GM18868 (cell line): ENCODE data around the gene RRP36.
A peak's percentile ranks its signal among the peaks of the same experiment; 100 is the strongest.
"Not testable (repeated sequence)": the region's sequence is repeated elsewhere in the genome, so short reads cannot be mapped to it uniquely, and the experiment has no call there.

Experiments
- ATAC-seq: cut with Tn5 transposase; IDR thresholded peaks from one replicate; pipeline ENCODE4 v1.9.1; 2021; ENCODE audit warnings: mild to moderate bottlenecking, moderate library complexity; ENCODE audit not compliant: unreplicated experiment

Gene RRP36

GRCh38 chr6:43021270-43022047 lies at the start of gene RRP36:
Gene RRP36 (plus strand): TSS chr6:43021623. CDS start chr6:43021655, 32 bp downstream.
- ATAC-seq, result peak; percentile 81

- ATAC-seq, result no peak
Measured at GRCh38 chr6:42971746-42972327, 49.6 kb upstream of the RRP36 start.

- no peak for ATAC-seq
Measured at GRCh38 chr6:42973926-42974325, 47.5 kb upstream of the RRP36 start.

- no peak for ATAC-seq
Measured at GRCh38 chr6:42974919-42975505, 46.4 kb upstream of the RRP36 start.

- ATAC-seq, result peak; percentile 14
Measured at GRCh38 chr6:42978487-42978838, 43.0 kb upstream of the RRP36 start.

GRCh38 chr6:42978839-42979522 lies 42.4 kb upstream of the RRP36 start, which contains the start of gene PEX6:
Gene PEX6 (minus strand): TSS chr6:42979181. CDS start chr6:42979150, 31 bp downstream.
- ATAC-seq, result peak; percentile 97

GRCh38 chr6:42979523-42980177 lies 41.8 kb upstream of the RRP36 start:
- no peak for ATAC-seq

- no peak for ATAC-seq
Measured at GRCh38 chr6:42981836-42982235, 39.6 kb upstream of the RRP36 start.

GRCh38 chr6:42984001-42984923 lies 37.2 kb upstream of the RRP36 start, which contains the start of gene PPP2R5D:
Gene PPP2R5D (plus strand): TSS chr6:42984570. CDS start chr6:42984678, 108 bp downstream.
- peak; percentile 92 for ATAC-seq

- ATAC-seq, result no peak
Measured at GRCh38 chr6:42984924-42985475, 36.4 kb upstream of the RRP36 start.

GRCh38 chr6:42987533-42988451 lies 33.6 kb upstream of the RRP36 start:
- no peak for ATAC-seq

- ATAC-seq, result no peak
Measured at GRCh38 chr6:42988486-42989020, 32.9 kb upstream of the RRP36 start.

GRCh38 chr6:42989923-42990322 lies 31.5 kb upstream of the RRP36 start:
- no peak for ATAC-seq

GRCh38 chr6:42993445-42993844 lies 28.0 kb upstream of the RRP36 start:
- ATAC-seq, result no peak

- no peak for ATAC-seq
Measured at GRCh38 chr6:42996513-42996912, 24.9 kb upstream of the RRP36 start.

GRCh38 chr6:42998205-42998604 lies 23.2 kb upstream of the RRP36 start:
- ATAC-seq, result not testable (repeated sequence)

GRCh38 chr6:43001843-43002242 lies 19.6 kb upstream of the RRP36 start:
- no peak for ATAC-seq

- ATAC-seq, result no peak
Measured at GRCh38 chr6:43005844-43006243, 15.6 kb upstream of the RRP36 start.
